Uterus (tissue), 2 donors: ENCODE measurements around the gene ZC3HAV1.

Experiments used
- POLR2A ChIP-seq, 2 donors: fragments of 450-650 bp; IDR thresholded peaks; one replicate each; pipeline ENCODE4 v1.6.1; 2016; ENCODE audit warnings: antibody characterized with exemption in 2 of 2, mild to moderate bottlenecking in 1 of 2, moderate library complexity in 1 of 2
- TF ChIP-seq, protein P1 (sequence below), 4 experiments: fragments of 200-600 bp in 2 of 4; fragments of 450-650 bp in 2 of 4; sonication (generic) in 2 of 4; IDR thresholded peaks; one replicate each; pipeline ENCODE4 v1.5.1; 2016 to 2019; ENCODE audit warnings: antibody characterized with exemption in 4 of 4, mild to moderate bottlenecking in 2 of 4, moderate library complexity in 1 of 4

- TF ChIP-seq, protein P1, sequence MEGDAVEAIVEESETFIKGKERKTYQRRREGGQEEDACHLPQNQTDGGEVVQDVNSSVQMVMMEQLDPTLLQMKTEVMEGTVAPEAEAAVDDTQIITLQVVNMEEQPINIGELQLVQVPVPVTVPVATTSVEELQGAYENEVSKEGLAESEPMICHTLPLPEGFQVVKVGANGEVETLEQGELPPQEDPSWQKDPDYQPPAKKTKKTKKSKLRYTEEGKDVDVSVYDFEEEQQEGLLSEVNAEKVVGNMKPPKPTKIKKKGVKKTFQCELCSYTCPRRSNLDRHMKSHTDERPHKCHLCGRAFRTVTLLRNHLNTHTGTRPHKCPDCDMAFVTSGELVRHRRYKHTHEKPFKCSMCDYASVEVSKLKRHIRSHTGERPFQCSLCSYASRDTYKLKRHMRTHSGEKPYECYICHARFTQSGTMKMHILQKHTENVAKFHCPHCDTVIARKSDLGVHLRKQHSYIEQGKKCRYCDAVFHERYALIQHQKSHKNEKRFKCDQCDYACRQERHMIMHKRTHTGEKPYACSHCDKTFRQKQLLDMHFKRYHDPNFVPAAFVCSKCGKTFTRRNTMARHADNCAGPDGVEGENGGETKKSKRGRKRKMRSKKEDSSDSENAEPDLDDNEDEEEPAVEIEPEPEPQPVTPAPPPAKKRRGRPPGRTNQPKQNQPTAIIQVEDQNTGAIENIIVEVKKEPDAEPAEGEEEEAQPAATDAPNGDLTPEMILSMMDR (IDR thresholded peaks at IDR 0.05) = no peak
- TF ChIP-seq POLR2A (IDR thresholded peaks at IDR 0.05) = no peak
Measured at GRCh38 chr7:139131601-139132041, 22.1 kb upstream of the ZC3HAV1 start.
